Measurements from ENCODE around the gene CCDC60.

DNA sequence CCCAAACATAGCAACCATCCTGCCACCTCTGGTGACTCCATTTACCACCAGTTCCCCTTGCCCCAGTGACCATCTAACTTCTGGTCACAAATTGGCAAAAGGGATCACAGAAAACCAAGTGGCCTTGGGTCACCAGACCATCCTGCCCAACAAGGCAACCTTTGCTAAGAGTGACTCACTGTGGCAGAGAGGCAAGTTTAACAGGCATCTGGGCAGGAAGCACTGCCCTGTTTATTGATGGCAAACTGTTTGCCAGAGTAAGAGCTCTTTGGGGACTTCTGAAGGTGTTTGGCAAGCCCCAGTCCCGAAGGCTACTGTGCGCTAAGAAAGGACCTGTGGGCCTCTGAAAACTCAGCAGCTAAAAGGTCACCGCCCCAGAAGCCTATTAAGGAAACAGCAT, 230.9 kb downstream of the CCDC60 start:
- TF ChIP-seq, protein P1, sequence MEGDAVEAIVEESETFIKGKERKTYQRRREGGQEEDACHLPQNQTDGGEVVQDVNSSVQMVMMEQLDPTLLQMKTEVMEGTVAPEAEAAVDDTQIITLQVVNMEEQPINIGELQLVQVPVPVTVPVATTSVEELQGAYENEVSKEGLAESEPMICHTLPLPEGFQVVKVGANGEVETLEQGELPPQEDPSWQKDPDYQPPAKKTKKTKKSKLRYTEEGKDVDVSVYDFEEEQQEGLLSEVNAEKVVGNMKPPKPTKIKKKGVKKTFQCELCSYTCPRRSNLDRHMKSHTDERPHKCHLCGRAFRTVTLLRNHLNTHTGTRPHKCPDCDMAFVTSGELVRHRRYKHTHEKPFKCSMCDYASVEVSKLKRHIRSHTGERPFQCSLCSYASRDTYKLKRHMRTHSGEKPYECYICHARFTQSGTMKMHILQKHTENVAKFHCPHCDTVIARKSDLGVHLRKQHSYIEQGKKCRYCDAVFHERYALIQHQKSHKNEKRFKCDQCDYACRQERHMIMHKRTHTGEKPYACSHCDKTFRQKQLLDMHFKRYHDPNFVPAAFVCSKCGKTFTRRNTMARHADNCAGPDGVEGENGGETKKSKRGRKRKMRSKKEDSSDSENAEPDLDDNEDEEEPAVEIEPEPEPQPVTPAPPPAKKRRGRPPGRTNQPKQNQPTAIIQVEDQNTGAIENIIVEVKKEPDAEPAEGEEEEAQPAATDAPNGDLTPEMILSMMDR (conservative IDR thresholded peaks at IDR 0.05 in 1 of 2, IDR thresholded peaks at IDR 0.05 in 1 of 2; ENCODE audit: extremely low read depth in 1 of 2, insufficient read depth in 1 of 2, low read depth in 1 of 2, low read length in 2 of 2) = no peak
- no peak for TF ChIP-seq EZH2 (IDR thresholded peaks at IDR 0.05; ENCODE audit: borderline replicate concordance, low read length)

Data from mammary epithelial cell (primary cell).